Measurements from ENCODE around the gene SLC35E1.

Gene SLC35E1

DNA sequence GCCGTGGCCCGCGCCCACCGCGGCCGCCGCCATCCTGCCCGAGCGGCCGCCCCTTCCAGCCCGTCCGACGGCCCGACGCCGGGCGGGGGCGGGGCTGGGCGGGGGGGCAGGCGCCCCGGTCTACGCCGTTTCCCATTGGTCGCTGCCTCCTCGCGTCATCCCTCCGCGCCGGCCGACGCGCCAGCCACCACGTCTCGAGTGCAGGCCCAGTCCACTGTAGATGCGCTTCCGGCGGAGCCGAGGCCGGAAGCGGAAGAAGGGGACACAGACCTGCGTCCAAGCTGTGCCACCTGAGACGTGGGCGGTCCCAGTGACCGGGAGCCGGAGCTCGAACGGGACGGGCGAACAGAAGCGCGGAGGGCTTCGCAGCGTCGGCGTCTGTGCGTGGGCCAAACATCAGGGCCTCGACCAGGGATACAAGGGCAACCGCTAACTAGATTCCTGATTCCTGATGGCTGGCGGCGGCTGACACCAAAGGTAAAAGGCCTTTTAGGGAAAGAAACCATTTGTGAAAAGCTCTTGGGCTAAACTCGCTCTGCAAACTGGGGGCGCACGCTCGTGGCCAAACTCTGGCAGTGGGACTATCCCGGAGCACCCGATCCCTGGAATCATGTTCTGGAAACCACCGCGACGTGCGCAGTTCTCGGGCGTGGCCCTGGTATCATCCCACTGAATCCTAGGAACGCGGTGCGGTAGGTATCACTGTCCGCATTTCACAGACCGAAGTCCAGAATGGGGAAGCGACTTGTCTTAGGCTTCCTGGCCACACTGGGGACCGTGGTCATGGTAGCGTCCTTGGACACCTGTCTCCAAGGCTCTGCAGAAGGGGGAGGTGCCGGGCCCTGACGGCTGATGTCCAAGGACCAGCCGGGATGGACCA, at the start of gene SLC35E1:
SLC35E1 (minus strand) TSS at position 84 of the 880 bp plus-strand sequence; CDS start at position 33, 51 bp downstream.
- peaks cover 31 to 67% of the 10 kb centered on the region in 2 donors for H3K4me1 Mint-ChIP-seq
- no peaks in the 10 kb centered on the region for H3K9me3 Mint-ChIP-seq
- peaks cover 30 to 55% of the 10 kb centered on the region in 2 donors for H3K36me3 Mint-ChIP-seq
- ATAC-seq (replicated peaks) (peak; percentile 95 to 96), DNase-seq (peak; percentile 93)
- peak within 1 kb of the TSS; percentile 91 to 99 for H3K4me3 Mint-ChIP-seq
- H3K27ac Mint-ChIP-seq, result peak within 1 kb of the TSS; percentile 99
- H3K27me3 Mint-ChIP-seq, result no peaks in the 10 kb centered on the region

DNA sequence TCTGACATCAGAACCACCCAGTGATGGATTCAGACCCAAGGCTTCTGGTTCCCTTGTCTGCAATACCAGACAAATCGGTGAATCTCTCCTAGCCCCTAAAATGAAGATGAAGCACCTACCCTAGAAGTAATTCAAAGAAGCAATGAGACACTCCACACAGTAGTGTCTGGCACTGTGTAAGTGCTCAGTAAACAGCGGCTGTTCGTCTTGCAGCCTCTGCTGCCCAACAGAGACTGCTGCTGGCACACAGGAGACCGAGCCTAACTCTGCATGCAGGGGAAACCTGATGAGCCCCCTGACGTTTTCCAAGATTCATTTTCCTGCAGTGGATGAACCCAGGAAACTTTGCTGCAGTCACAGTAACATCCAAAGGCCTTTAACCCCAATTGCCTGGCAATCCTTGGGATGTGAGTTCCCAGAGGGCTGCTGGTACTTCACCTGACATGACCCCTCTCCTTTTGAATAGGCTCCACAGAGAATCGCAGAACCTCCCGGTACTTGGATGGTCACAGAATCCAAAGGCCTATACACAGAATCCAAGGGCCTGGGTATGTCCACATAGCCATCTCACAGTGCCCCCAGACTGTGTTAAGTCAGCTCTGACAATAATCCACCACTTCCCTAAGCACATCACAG, 49.1 kb upstream of the SLC35E1 start:
- peaks cover 23 to 27% of the 10 kb centered on the region in 2 donors for H3K36me3 Mint-ChIP-seq
- no peak overlapping the region for H3K4me3 Mint-ChIP-seq
- no peak for DNase-seq
- H3K9me3 Mint-ChIP-seq, result no peaks in the 10 kb centered on the region
- ATAC-seq (replicated peaks), result no peak
- H3K4me1 Mint-ChIP-seq, result peaks cover 68 to 92% of the 10 kb centered on the region in 2 donors
- H3K27me3 Mint-ChIP-seq, result no peaks in the 10 kb centered on the region
- peak overlapping the region; percentile 48 for H3K27ac Mint-ChIP-seq

DNA sequence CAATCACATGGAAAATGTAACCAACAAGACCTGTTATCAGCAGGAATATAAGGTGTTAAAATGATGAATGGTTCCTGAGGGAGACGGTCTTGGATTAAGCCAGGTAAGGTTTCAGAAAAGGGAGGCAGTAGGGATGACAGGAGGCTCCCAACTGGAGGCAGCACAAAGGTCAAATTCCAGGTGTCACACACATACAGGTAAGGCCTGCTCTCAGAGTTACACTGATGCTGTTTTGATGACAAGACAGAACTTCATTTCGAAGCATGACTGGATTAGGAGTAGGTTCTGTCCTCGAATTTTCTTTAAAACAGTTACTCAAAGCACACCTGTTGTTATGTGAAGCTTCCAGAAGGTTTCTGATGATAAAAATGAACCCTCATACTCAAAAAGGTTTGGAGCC, 48.4 kb upstream of the SLC35E1 start:
- H3K4me1 Mint-ChIP-seq, result peaks cover 69 to 92% of the 10 kb centered on the region in 2 donors
- no peak overlapping the region for H3K4me3 Mint-ChIP-seq
- no peaks in the 10 kb centered on the region for H3K9me3 Mint-ChIP-seq
- H3K36me3 Mint-ChIP-seq, result peaks cover 21 to 22% of the 10 kb centered on the region in 2 donors
- no peak for ATAC-seq (replicated peaks)
- H3K27me3 Mint-ChIP-seq, result no peaks in the 10 kb centered on the region
- DNase-seq, result no peak
- peak overlapping the region; percentile 9 for H3K27ac Mint-ChIP-seq

DNA sequence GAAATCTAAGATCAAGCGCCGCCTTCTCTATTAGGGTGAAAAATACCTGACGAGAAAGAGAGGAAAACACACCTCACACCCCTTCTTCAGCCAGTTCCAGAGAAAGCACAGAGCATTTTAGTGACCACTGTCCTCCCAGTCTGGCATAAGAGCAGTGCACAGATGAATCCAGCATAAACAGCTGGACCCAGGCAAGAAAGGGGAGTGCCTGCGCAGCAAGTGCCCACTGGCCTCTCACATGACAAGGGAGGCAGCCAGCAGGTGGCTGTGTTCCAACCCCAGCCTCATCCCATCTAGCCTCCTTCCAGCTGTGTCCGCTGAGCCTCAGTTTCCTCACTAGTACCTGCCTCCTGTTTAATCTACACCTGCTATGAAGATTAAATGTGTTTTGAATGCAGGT, 47.8 kb upstream of the SLC35E1 start:
- Mint-ChIP-seq H3K36me3 (peaks cover 16 to 20% of the 10 kb centered on the region in 2 donors), H3K4me1 (peaks cover 69 to 93% of the 10 kb centered on the region in 2 donors), H3K27me3 (no peaks in the 10 kb centered on the region), H3K4me3 (no peak overlapping the region), H3K9me3 (no peaks in the 10 kb centered on the region), H3K27ac (peak overlapping the region; percentile 42)
- DNase-seq (no peak), ATAC-seq (replicated peaks) (no peak)

DNA sequence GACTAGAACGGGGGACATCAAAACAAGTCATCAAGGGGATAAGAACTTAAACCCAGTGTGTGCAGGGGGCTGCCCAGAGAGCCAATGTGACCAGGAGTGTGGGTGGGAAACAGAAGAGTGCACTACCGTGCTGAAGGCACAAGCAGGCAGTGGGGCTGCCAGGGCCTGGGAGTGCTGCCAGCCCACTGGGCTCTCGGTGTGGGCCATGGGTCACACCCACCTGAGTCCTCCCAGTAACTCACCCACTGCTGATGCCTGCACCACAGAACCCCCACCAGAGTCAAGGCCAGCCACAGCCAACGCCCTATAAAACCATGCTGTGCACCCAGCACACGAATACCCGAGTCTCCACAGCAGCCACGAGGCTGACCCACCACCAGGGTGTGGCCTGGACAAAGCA, 47.2 kb upstream of the SLC35E1 start:
- DNase-seq, result no peak

DNA sequence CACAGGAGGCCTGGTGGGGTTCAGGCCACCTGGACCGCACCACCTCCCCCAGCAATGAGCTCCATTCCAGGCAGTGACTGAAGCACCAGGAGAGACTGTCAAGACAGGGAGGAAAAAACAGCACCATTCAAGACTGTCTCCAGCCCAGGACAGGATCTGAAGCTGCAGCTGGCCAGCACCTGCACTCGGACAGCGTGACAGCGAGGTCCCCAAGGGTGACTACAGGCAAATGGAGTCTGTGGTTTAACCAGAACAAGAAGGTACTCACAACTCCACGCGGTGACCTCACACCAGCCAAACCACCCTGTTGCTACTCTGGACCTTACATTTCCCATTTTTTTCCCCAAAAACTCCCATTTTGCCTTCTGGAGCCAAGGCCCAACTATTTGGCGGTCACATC, 46.0 kb upstream of the SLC35E1 start:
- Mint-ChIP-seq H3K9me3 (no peaks in the 10 kb centered on the region), H3K4me1 (peaks cover 74 to 94% of the 10 kb centered on the region in 2 donors), H3K36me3 (peaks cover 10 to 22% of the 10 kb centered on the region in 2 donors), H3K4me3 (peak overlapping the region in 1 of 2 donors; percentile 52), H3K27me3 (no peaks in the 10 kb centered on the region), H3K27ac (peak overlapping the region; percentile 83)
- DNase-seq (no peak), ATAC-seq (replicated peaks) (peak; percentile 50 to 60)

More for the DNA sequence above, 47.2 kb upstream of the SLC35E1 start:
- H3K27ac Mint-ChIP-seq, result peak overlapping the region; percentile 70
- no peaks in the 10 kb centered on the region for H3K27me3 Mint-ChIP-seq
- H3K36me3 Mint-ChIP-seq, result peaks cover 15 to 23% of the 10 kb centered on the region in 2 donors
- peak overlapping the region in 1 of 2 donors; percentile 29 for H3K4me3 Mint-ChIP-seq
- H3K4me1 Mint-ChIP-seq, result peaks cover 70 to 95% of the 10 kb centered on the region in 2 donors
- ATAC-seq (replicated peaks), result no peak
- no peaks in the 10 kb centered on the region for H3K9me3 Mint-ChIP-seq

DNA sequence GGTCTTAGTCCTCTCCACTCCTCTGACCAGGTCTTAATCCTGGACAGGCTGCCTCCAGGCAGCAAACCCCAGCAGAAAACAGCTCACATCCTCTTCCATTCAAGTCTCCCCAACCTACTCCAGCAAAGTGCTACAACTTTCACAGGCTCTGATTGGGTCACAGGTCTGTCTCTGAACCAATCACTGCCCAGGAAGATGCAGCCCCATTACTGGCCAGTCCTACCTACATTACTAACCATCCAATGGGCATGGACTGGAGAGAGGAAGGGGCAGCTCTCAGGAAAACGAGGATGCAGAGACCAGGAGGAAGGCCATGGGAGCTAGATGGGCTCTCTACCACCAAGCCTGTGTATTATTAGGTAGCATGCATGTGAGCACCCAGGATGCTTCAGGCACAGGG, 43.6 kb upstream of the SLC35E1 start:
- H3K9me3 Mint-ChIP-seq, result no peaks in the 10 kb centered on the region
- H3K4me1 Mint-ChIP-seq, result peaks cover 75 to 98% of the 10 kb centered on the region in 2 donors
- peaks cover 10 to 24% of the 10 kb centered on the region in 2 donors for H3K36me3 Mint-ChIP-seq
- peak overlapping the region; percentile 34 to 35 for H3K4me3 Mint-ChIP-seq
- ATAC-seq (replicated peaks) (peak; percentile 39 to 41), DNase-seq (no peak)
- no peaks in the 10 kb centered on the region for H3K27me3 Mint-ChIP-seq
- no peak overlapping the region for H3K27ac Mint-ChIP-seq

DNA sequence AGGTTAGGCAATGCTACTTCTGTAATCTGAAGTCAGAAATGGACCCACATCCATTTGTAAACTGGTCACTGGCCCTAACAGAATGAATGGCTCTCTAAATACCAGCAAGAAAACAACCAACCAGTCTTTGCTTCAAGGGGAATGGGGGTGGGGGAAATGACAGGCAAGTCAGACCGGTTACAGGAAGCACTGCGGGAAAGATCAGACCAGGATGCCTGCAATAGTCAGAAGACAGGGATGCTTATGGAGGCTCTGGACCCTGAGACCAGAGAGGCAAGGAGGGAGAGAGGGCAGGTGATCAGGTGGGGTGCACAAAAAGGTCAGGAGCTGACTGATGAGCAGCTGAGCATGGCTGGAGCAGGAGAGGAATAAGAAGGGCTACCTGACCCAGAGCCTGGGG, 42.7 kb upstream of the SLC35E1 start:
- peaks cover 10 to 24% of the 10 kb centered on the region in 2 donors for H3K36me3 Mint-ChIP-seq
- H3K27ac Mint-ChIP-seq, result peak overlapping the region; percentile 72
- H3K4me1 Mint-ChIP-seq, result peaks cover 72 to 95% of the 10 kb centered on the region in 2 donors
- no peaks in the 10 kb centered on the region for H3K27me3 Mint-ChIP-seq
- ATAC-seq (replicated peaks) (peak in 1 of 2 donors; percentile 34), DNase-seq (no peak)
- no peaks in the 10 kb centered on the region for H3K9me3 Mint-ChIP-seq
- H3K4me3 Mint-ChIP-seq, result peak overlapping the region; percentile 45 to 74

DNA sequence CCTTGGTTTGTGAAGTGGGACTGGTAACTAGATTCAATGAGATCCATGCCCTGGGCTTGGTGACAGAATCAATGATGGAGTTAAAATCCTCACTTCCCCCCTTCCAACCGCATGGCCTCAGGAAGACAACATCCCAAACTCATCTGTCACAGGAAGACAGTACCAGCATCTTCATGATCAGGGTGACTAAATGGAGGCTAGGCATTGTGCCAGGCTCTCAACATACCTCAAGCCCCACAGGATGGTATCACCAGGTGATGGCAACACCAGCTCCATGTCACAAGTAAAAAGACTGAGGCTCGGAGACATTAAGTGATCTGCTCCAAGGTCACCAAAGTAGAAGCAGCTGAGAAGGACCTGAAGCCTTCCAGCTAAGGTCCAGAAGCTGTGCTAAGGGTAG, 41.6 kb upstream of the SLC35E1 start:
- ATAC-seq (replicated peaks) (no peak), DNase-seq (no peak)
- H3K36me3 Mint-ChIP-seq, result peaks cover 6 to 21% of the 10 kb centered on the region in 2 donors
- H3K27ac Mint-ChIP-seq, result peak overlapping the region; percentile 47
- H3K4me1 Mint-ChIP-seq, result peaks cover 62 to 86% of the 10 kb centered on the region in 2 donors
- no peak overlapping the region for H3K4me3 Mint-ChIP-seq
- H3K9me3 Mint-ChIP-seq, result no peaks in the 10 kb centered on the region
- no peaks in the 10 kb centered on the region for H3K27me3 Mint-ChIP-seq

DNA sequence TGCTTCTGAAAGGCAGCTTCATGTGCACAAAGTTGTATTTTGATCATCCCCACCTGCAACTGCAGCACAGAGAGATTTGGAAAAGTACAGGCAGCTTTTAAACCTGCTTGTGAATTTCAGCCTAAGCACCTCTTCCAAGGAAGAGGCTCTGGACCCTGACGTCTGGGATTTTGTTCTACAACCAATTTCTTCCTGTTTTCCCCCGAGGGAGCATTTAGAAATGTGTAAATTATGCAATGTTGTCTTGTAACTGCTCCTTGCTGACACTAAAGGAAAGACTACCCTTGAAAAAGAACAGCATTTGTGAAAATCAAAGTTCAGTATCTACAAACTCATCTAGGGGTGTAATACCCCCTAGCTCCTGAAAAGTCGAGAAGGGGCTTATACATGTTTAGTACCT, 40.4 kb upstream of the SLC35E1 start:
- Mint-ChIP-seq H3K27ac (peak overlapping the region; percentile 71), H3K4me1 (peaks cover 59 to 86% of the 10 kb centered on the region in 2 donors)

DNA sequence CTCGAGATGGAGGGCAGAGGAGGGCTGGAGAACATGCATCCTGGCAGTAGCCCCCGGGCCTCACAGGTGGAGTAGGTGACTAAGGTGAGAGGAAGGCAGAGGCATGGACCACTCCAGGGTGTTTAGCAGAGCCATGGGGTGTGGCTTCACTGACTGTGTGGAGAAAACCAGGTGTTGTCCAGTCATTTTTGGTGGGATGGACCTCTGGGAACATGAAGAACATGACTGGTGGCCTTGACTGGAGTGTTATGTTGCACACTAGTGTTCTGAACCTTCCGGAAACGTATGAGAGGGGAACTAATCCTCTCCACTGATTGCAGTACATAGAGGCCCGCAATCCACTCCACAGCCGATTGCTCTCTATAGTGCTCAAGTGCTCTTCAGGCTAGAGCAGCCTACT, 38.9 kb upstream of the SLC35E1 start:
- Mint-ChIP-seq H3K27me3 (no peaks in the 10 kb centered on the region), H3K4me3 (no peak overlapping the region), H3K27ac (no peak overlapping the region)

More for the DNA sequence above, 40.4 kb upstream of the SLC35E1 start:
- ATAC-seq (replicated peaks), result no peak
- Mint-ChIP-seq H3K27me3 (no peaks in the 10 kb centered on the region), H3K36me3 (peaks cover 8 to 17% of the 10 kb centered on the region in 2 donors), H3K4me3 (no peak overlapping the region), H3K9me3 (no peaks in the 10 kb centered on the region)
- no peak for DNase-seq

DNA sequence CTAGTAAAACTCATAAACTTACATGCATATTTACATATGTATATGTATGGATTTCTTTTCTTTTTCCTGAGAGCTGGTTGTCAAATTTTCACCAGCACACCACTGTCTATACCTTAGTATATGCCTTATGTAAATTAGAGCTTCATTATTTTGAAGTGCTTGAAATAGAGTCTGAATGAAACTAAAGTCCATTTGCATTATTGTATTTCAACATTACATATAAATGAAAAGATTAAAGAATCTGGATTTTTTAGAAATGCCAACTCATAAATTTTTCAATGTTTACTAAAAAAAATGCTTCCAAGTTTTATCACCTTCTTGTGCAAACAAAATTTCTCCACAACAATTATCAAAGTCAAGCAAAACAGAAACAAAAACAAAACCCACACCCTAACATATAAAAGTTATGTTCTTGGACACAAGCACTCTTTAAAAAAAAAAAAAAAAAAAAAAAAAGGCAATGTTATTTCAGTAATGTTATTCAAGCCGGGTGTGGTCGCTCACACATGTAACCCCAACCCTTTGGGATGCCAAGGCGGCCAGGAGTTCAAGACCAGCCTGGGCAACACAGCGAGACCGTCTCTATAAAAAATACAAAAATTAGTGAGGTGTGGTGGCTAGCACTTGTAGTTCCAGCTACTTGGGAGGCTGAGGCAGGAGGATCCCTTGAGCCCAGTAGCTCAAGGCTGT, 37.4 kb upstream of the SLC35E1 start:
- Mint-ChIP-seq H3K27ac (no peak overlapping the region), H3K9me3 (no peaks in the 10 kb centered on the region), H3K4me1 (peaks cover 49 to 74% of the 10 kb centered on the region in 2 donors), H3K36me3 (peaks cover 9 to 16% of the 10 kb centered on the region in 2 donors), H3K27me3 (no peaks in the 10 kb centered on the region), H3K4me3 (no peak overlapping the region)
- ATAC-seq (replicated peaks) (no peak), DNase-seq (no peak)

More for the DNA sequence above, 38.9 kb upstream of the SLC35E1 start:
- H3K36me3 Mint-ChIP-seq, result peaks cover 8 to 13% of the 10 kb centered on the region in 2 donors
- no peak for DNase-seq
- no peaks in the 10 kb centered on the region for H3K9me3 Mint-ChIP-seq
- no peak for ATAC-seq (replicated peaks)
- H3K4me1 Mint-ChIP-seq, result peaks cover 46 to 74% of the 10 kb centered on the region in 2 donors

DNA sequence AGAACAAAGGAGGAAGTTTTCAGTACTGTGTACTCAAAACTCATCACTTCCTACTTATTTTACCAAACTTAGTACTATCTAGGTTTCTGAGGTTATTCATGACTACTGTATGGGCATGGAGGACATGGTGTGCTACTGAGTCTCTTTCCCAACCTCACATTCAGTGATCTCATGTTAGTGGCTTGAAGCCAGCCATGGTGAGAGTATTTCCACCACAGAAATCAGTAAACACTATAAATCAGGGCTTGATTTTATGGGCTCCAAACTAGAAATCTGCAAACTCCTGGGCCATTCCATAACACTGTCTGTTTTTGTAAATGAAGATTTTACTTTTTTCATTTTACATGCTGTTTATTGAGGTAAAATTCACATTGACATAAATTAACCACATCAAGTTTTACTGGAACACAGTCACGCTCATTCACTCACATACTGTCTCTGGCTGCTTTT, 36.1 kb upstream of the SLC35E1 start:
- Mint-ChIP-seq H3K4me1 (peaks cover 50 to 76% of the 10 kb centered on the region in 2 donors), H3K27ac (peak overlapping the region; percentile 47)

DNA sequence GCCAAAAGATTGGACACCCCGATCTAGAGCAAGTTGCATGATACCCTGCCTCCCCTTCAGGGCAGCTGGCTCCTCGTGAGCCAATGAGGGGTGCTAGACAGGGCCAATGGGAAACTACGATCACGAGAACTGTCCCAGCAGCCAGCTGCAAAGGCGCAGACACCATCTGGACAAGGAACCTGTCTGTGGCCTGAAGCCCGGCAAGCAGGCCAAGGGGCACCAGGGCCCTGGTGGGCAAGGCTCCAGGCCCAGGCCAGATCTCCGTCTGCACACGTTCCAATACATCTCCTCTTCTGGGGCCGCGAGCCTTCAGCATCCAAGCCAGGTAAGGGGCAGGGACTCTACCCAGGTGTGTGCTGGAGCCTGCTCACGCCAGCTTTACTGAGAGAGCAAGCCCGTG, 35.6 kb upstream of the SLC35E1 start:
- peak in 1 of 2 donors; percentile 6 for ATAC-seq (replicated peaks)
- Mint-ChIP-seq H3K27me3 (no peaks in the 10 kb centered on the region), H3K9me3 (no peaks in the 10 kb centered on the region), H3K4me3 (no peak overlapping the region), H3K27ac (peak overlapping the region; percentile 47), H3K4me1 (peaks cover 48 to 76% of the 10 kb centered on the region in 2 donors), H3K36me3 (peaks cover 10 to 16% of the 10 kb centered on the region in 2 donors)
- no peak for DNase-seq

More for the DNA sequence above, 36.1 kb upstream of the SLC35E1 start:
- ATAC-seq (replicated peaks) (peak; percentile 80), DNase-seq (no peak)
- Mint-ChIP-seq H3K27me3 (no peaks in the 10 kb centered on the region), H3K4me3 (no peak overlapping the region), H3K36me3 (peaks cover 10 to 16% of the 10 kb centered on the region in 2 donors), H3K9me3 (no peaks in the 10 kb centered on the region)

Measured in stimulated activated naive B cell treated with anti-CD40 and anti-IgM and Interleukin-4, amounts not matched to agents 10 μg/mL and 1 μg/mL and 100 μg/mL, for 72 hours (primary cell).